PC-9 (cell line): ENCODE measurements around the gene PLEKHG5.

ENCODE experiments used
- EZH2 ChIP-seq: fragments of 200-600 bp; sonication (generic); IDR thresholded peaks from 2 replicates; pipeline ENCODE4 v1.8.0; 2017; ENCODE audit warnings: antibody characterized with exemption, low read depth
- TF ChIP-seq, protein P1 (sequence below): fragments of 200-600 bp; sonication (generic); conservative IDR thresholded peaks from 2 replicates; pipeline ENCODE4 v1.6.1; 2017; ENCODE audit warnings: mixed run types, antibody characterized with exemption, mild to moderate bottlenecking, moderate library complexity

DNA sequence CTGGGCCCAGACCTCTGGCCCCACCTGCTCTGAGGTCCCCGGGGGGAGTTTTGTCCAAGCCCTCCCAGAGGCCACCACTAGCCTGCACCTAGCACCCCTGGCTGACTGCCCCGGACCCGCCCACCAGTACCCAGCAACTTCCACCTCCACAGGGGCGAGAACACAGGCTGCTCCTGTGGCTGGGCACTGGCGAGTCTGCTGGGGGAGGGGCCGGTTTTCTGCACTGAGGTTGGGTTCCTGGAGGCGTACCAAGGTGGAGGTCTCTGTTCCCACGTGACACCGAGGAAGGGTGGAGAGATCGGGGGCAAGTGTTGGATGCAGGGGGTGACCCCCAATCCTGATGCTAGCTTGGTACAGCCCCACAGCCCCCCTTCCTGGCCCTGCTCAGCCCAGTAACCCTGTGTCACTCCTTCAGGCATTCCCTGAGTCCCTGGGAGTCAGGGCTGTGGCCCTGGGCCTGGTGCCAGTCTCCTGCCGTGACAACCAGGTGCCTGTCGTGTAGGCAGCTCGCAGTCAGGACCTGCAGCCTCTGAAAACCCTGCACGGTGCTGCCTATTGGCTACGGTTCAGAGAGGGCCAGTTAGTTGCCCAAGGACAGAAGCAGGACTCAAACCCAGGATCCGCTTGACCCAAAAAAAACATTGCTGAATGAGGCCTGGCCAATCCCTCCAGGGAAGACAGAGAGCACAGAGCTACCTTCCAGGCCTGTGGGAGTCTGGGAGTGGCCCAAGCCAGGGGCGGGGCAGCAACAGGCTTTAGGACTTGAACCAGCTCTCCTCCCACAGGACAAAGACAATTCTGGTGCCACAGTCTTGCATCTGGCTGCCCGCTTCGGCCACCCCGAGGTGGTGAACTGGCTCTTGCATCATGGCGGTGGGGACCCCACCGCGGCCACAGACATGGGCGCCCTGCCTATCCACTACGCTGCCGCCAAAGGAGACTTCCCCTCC lies 63.8 kb downstream of the PLEKHG5 start:
- TF ChIP-seq, protein P1, sequence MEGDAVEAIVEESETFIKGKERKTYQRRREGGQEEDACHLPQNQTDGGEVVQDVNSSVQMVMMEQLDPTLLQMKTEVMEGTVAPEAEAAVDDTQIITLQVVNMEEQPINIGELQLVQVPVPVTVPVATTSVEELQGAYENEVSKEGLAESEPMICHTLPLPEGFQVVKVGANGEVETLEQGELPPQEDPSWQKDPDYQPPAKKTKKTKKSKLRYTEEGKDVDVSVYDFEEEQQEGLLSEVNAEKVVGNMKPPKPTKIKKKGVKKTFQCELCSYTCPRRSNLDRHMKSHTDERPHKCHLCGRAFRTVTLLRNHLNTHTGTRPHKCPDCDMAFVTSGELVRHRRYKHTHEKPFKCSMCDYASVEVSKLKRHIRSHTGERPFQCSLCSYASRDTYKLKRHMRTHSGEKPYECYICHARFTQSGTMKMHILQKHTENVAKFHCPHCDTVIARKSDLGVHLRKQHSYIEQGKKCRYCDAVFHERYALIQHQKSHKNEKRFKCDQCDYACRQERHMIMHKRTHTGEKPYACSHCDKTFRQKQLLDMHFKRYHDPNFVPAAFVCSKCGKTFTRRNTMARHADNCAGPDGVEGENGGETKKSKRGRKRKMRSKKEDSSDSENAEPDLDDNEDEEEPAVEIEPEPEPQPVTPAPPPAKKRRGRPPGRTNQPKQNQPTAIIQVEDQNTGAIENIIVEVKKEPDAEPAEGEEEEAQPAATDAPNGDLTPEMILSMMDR: no peak
- no peak for TF ChIP-seq EZH2
